Measurements from ENCODE around the gene CIZ1.

The CIZ1 gene

DNA sequence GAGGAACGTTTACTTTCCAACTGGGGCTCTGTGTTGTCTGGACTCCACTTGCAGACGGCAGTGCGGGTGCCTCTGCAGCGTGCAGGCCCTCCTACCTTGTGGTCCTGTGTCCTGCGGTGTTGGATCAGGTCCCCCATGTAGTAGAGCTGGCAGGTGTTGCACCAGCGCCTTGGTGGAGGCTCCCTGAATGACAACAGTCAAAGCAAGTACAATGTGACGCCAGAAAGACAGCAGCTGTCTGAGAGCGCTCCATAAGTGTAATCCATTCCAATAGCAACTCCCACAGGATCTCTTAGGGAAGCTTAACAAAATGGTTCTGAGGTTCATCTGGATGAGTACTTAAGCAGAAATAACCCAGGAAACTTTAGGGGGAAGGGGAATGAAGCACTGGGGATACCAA, 21.4 kb downstream of the CIZ1 start:
- DNase-seq, result no peak

DNA sequence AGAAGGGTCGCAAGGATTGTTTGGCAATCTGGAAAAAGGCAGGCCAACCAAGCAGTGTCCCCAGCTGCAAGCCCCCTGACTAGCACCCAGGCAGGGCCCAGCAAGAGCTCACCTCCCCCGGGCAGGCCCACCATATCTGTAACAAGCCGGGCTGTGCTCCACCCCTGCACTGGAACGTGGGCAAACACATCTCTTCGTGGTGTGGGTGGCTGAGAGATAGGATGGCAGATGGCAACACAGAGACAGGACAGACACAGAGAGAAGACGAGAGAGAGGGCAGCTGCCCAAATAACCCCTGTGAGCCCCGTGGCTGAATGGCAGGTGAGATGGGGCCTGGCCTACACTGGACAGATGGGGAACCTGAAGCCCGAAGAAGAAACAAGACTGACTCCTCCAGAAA, 21.9 kb downstream of the CIZ1 start:
- H3K36me3 ChIP-seq, result peaks cover 38 to 90% (median 72%) of the 10 kb centered on the region in 3 donors
- no peaks in the 10 kb centered on the region for H3K27me3 ChIP-seq
- no peak for DNase-seq
- intact Hi-C loops (cut with DNase I; ENCODE audit: low total_unique reads), result no loop called here
- no peaks in the 10 kb centered on the region for H3K9me3 ChIP-seq
- no peak overlapping the region for H3K4me3 ChIP-seq
- H3K27ac ChIP-seq, result no peak overlapping the region
- no peaks in the 10 kb centered on the region for H3K4me1 ChIP-seq
- no peak for TF ChIP-seq CTCF (IDR thresholded peaks at IDR 0.05)

More for the DNA sequence above, 21.4 kb downstream of the CIZ1 start:
- Histone ChIP-seq H3K4me3 (no peak overlapping the region), H3K4me1 (no peaks in the 10 kb centered on the region), H3K27me3 (no peaks in the 10 kb centered on the region), H3K27ac (no peak overlapping the region), H3K9me3 (no peaks in the 10 kb centered on the region), H3K36me3 (peaks cover 36 to 90% (median 72%) of the 10 kb centered on the region in 3 donors)
- TF ChIP-seq CTCF (IDR thresholded peaks at IDR 0.05), result no peak
- intact Hi-C loops (cut with DNase I; ENCODE audit: low total_unique reads), result no loop called here

GRCh38 chr9:128168731-128169308, 22.6 kb downstream of the CIZ1 start:
- Histone ChIP-seq H3K36me3 (peaks cover 44 to 90% (median 72%) of the 10 kb centered on the region in 3 donors), H3K27me3 (no peaks in the 10 kb centered on the region), H3K9me3 (no peaks in the 10 kb centered on the region), H3K27ac (no peak overlapping the region), H3K4me3 (no peak overlapping the region), H3K4me1 (no peaks in the 10 kb centered on the region)
- no peak for TF ChIP-seq CTCF (IDR thresholded peaks at IDR 0.05)
- intact Hi-C loops (cut with DNase I; ENCODE audit: low total_unique reads), result no loop called here
- no peak for DNase-seq

- no peak overlapping the region for H3K27ac ChIP-seq
Measured at GRCh38 chr9:128167209-128167608, 24.2 kb downstream of the CIZ1 start.

DNA sequence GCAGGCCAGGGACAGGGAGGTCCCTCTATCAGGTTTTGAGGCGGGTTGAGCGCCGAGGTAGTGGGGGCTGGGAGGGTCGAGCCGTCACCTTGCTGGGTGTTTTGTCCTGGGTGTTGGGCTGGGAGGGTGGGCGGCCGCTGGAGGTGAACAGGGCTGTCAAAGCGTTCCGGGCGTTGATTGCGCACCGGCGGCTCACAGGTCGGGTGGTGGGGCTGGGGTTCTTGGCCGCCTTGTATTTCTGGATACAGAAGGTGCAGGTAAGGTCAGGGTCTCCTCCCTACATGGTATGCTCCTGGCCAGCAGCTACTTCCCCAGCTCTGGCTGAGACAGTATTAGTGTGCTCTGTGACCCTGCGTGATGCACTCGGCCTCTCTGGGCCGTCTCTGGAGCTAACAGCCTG, 25.2 kb downstream of the CIZ1 start:
- Histone ChIP-seq H3K4me1 (peaks cover 0 to 20% (median 13%) of the 10 kb centered on the region in 4 donors), H3K27ac (no peak overlapping the region), H3K27me3 (no peaks in the 10 kb centered on the region), H3K9me3 (no peaks in the 10 kb centered on the region), H3K36me3 (peaks cover 48 to 90% (median 80%) of the 10 kb centered on the region in 3 donors), H3K4me3 (no peak overlapping the region)
- DNase-seq, result no peak
- TF ChIP-seq CTCF (IDR thresholded peaks at IDR 0.05), result no peak
- intact Hi-C loops (cut with DNase I; ENCODE audit: low total_unique reads), result no loop called here

More at GRCh38 chr9:128167209-128167608, 24.2 kb downstream of the CIZ1 start:
- intact Hi-C loops (cut with DNase I; ENCODE audit: low total_unique reads), result no loop called here
- Histone ChIP-seq H3K36me3 (peaks cover 48 to 92% (median 82%) of the 10 kb centered on the region in 3 donors), H3K4me3 (no peak overlapping the region), H3K27me3 (no peaks in the 10 kb centered on the region), H3K4me1 (peaks cover 0 to 9% (median 5%) of the 10 kb centered on the region in 4 donors), H3K9me3 (no peaks in the 10 kb centered on the region)
- DNase-seq, result no peak
- no peak for TF ChIP-seq CTCF (IDR thresholded peaks at IDR 0.05)

Measured in tibial artery (tissue), 4 donors.